ENCODE results near the gene SPAG17. TPM values are rescaled to one million over a fixed set of nuclear protein-coding genes. Genes with fewer than 3 reads are reported as not detected.
A peak's percentile ranks its signal among the peaks of the same experiment; 100 is the strongest.

Gene SPAG17
- total and polyA plus RNA-seq, 8 donors: 1.3 to 18.3 (median 9.7) TPM

DNA sequence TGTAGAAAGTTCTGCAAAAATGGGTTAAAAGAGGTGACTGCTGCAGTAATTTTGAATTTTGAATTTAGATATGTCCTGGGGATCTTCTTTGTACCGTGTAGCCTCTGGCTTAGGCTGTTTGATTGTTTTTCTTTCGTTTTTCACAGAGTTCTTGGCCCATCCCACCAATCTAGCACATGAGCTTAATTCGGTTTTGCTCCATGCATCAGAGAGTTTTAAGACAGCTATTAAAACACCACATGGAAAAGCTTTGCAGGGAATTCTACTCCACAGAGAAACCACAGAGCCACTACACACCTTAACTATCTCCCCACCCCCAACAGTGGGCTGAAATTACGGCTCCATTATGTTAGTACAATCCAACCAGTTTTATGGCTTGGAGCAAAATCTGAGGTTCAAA, 25.5 kb downstream of the SPAG17 start:
- Histone ChIP-seq H3K9me3 (no peaks in the 10 kb centered on the region), H3K36me3 (no peaks in the 10 kb centered on the region), H3K4me1 (no peaks in the 10 kb centered on the region), H3K27ac (no peak overlapping the region), H3K27me3 (no peaks in the 10 kb centered on the region), H3K4me3 (no peak overlapping the region)
- DNase-seq: no peak
- no peak for ATAC-seq
- TF ChIP-seq, protein P1, sequence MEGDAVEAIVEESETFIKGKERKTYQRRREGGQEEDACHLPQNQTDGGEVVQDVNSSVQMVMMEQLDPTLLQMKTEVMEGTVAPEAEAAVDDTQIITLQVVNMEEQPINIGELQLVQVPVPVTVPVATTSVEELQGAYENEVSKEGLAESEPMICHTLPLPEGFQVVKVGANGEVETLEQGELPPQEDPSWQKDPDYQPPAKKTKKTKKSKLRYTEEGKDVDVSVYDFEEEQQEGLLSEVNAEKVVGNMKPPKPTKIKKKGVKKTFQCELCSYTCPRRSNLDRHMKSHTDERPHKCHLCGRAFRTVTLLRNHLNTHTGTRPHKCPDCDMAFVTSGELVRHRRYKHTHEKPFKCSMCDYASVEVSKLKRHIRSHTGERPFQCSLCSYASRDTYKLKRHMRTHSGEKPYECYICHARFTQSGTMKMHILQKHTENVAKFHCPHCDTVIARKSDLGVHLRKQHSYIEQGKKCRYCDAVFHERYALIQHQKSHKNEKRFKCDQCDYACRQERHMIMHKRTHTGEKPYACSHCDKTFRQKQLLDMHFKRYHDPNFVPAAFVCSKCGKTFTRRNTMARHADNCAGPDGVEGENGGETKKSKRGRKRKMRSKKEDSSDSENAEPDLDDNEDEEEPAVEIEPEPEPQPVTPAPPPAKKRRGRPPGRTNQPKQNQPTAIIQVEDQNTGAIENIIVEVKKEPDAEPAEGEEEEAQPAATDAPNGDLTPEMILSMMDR (IDR thresholded peaks at IDR 0.05): no peak
- intact Hi-C loops (cut with DNase I): no loop called here

DNA sequence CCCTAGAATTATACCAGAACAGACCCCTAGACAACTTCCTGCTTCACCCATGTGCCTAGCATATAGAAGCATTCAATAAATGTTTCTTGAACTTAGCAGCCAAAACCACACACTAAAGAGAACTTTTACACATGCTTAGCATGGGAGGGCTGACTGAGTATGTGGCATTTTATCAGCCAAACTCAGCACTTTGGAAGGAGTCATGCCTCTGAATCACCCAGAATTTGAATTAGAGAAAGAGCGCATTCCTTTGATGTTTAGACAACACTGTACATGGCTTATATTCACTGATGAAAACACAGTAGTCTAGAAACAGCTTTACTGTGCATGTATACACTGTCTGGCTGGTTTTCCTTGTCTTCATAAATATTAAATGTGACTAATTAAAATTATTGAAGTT, 26.1 kb downstream of the SPAG17 start:
- H3K4me3 ChIP-seq: no peak overlapping the region
- intact Hi-C loops (cut with DNase I): no loop called here
- TF ChIP-seq, protein P1 (IDR thresholded peaks at IDR 0.05): no peak
- ATAC-seq (peak; percentile 52), DNase-seq (no peak)
- H3K27ac ChIP-seq: no peak overlapping the region
- H3K36me3 ChIP-seq: no peaks in the 10 kb centered on the region
- no peaks in the 10 kb centered on the region for H3K4me1 ChIP-seq
- no peaks in the 10 kb centered on the region for H3K27me3 ChIP-seq
- no peaks in the 10 kb centered on the region for H3K9me3 ChIP-seq

DNA sequence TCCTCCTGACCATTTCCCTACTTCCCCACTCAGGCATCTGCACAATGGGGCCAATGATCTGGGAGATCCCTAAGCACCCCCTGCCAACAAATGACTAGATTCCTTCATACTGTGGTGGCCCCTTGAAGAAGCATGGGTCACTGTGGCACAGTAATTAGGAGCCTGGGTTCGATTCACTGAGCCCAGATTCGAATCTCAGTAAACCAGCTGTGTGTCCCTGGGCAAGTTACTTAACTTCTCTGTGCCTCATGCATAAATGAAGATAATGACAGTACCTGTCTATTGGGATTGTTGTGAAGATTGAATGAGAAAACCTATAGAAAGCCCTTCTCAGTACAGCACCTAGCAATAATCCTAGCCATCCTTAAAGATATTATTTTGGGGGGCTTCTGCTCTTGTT, 27.5 kb downstream of the SPAG17 start:
- no peak for ATAC-seq
- DNase-seq: no peak
- no peaks in the 10 kb centered on the region for H3K4me1 ChIP-seq
- TF ChIP-seq, protein P1 (IDR thresholded peaks at IDR 0.05): no peak
- no peaks in the 10 kb centered on the region for H3K9me3 ChIP-seq
- intact Hi-C loops (cut with DNase I): no loop called here
- no peaks in the 10 kb centered on the region for H3K36me3 ChIP-seq
- no peak overlapping the region for H3K4me3 ChIP-seq
- H3K27ac ChIP-seq: no peak overlapping the region
- H3K27me3 ChIP-seq: no peaks in the 10 kb centered on the region

DNA sequence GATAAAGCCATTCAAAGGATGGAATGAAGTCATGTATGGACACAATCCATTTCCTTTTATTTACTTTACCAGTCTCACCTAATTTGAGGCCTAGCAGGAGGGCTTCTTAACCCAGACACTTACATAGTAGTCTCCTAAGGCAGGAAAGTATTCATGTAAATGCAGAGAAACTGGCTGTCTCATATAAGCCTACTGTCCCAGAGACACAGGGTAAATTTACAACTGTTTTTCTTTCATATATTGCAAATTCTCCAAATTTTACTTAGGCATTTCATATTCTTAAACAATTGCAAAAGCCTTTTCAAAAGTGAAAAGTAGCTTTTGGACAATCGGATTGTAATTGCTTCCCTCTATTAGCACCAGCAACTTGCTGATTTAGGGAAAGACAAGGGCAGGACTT, 29.9 kb downstream of the SPAG17 start:
- ATAC-seq: no peak
- DNase-seq: no peak
- Histone ChIP-seq H3K4me3 (no peak overlapping the region), H3K4me1 (no peaks in the 10 kb centered on the region), H3K27ac (no peak overlapping the region), H3K9me3 (no peaks in the 10 kb centered on the region), H3K36me3 (no peaks in the 10 kb centered on the region), H3K27me3 (no peaks in the 10 kb centered on the region)
- TF ChIP-seq, protein P1 (IDR thresholded peaks at IDR 0.05): no peak
- intact Hi-C loops (cut with DNase I): no loop called here

DNA sequence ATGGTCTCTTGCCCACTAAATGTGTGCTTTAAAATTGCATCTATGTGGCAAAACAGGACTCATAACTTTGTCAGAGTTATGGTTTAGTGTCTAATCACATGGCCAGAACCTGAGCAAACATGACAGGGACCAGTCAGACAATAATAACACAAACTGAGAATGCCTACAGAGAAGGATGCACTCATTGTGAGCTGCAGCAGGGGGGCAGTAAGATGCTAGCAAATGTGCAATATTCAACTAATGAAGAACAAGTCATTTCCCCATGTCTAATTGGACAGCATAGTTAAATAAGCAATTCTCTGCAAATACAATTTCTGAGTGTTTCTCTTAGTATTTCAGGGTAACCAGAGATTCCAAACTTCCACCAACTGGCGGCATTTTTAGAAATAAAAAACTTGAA, 30.8 kb downstream of the SPAG17 start:
- DNase-seq (peak in 1 of 4 donors; percentile 24), ATAC-seq (peak; percentile 25)
- TF ChIP-seq, protein P1 (IDR thresholded peaks at IDR 0.05): no peak
- Histone ChIP-seq H3K4me3 (no peak overlapping the region), H3K4me1 (no peaks in the 10 kb centered on the region), H3K27ac (no peak overlapping the region), H3K27me3 (no peaks in the 10 kb centered on the region), H3K36me3 (no peaks in the 10 kb centered on the region), H3K9me3 (no peaks in the 10 kb centered on the region)
- intact Hi-C loops (cut with DNase I): no loop called here
